ENCODE results near the gene DEFB131A.
"Not testable (repeated sequence)": the region's sequence is repeated elsewhere in the genome, so short reads cannot be mapped to it uniquely, and the experiment has no call there.

DEFB131A gene

DNA sequence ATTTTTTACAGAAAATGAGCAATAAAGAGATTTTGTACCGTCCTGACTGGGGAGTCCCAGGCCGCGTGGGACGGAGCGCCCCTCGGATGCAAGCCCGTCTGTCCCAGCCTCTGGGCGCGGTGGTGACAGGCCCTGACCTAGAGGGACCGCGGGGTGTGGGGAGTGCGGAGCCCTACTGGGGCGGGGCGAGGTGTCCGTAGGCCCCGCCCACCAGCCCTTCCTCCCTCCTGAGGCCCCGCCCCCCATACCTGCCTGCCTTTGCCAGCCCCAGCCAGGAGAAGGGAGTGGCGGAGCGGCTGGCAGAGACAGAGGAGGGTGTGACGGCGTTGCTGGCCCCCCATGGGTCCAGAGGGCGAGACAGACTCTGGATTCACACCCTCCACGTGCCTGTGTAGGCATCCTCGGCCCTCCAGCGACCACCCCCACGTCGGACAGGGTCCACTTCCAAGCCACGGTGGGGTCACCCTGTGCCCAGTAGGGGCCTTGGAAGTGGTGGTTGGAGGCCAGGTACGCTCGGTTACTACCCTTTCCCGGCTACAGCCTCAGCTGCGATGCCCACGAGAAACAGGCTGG lies 54.3 kb downstream of the DEFB131A start:
- not testable (repeated sequence) for H3K9me2 ChIP-seq (replicated peaks; ENCODE audit: low read depth, low read length); H3K4me3 ChIP-seq (ENCODE audit: low read length, poor library complexity, severe bottlenecking); H3K79me2 ChIP-seq (ENCODE audit: insufficient read depth, low read length); H3K36me3 ChIP-seq (ENCODE audit: insufficient read depth, low read length); H3K9ac ChIP-seq (ENCODE audit: low read depth, low read length, poor library complexity, severe bottlenecking); H3K4me1 ChIP-seq (ENCODE audit: insufficient read depth, low read length, poor library complexity, severe bottlenecking); H3K27me3 ChIP-seq (ENCODE audit: insufficient read depth, low read length, poor library complexity, severe bottlenecking); H3F3A ChIP-seq (ENCODE audit: low read depth); H3K4me2 ChIP-seq (ENCODE audit: low read depth, low read length, poor library complexity, severe bottlenecking); H4K20me1 ChIP-seq (ENCODE audit: insufficient read depth, low read length, poor library complexity, severe bottlenecking); H2AFZ ChIP-seq (ENCODE audit: low read length); H3K9me3 ChIP-seq (ENCODE audit: insufficient read depth, low read depth, low read length)

DNA sequence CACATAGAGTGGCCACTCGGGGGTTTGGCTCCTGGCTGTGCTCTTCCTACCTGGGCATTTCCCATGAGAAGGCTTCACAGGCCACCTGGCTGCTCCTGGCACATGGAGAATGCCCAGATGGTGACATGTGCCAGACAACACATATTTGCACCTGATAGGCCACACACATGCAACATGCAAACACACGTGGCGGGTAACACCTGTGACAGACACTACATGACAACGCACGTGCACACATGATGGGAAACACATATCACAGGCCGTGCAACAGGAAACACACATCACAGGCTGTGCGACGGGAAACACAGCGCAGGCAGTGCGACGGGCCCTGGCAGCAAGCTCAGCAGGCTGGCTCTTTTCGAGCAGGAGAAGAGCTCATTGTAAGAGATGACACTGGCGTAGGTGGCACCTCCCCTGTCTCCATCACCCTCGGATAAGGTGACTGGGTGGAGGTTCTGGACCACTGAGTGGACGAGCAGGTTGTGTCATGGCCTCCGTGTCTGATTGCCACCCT lies 55.8 kb downstream of the DEFB131A start:
- not testable (repeated sequence) for H3K9me2 ChIP-seq (replicated peaks; ENCODE audit: low read depth, low read length); H3K4me2 ChIP-seq (ENCODE audit: low read depth, low read length, poor library complexity, severe bottlenecking); H2AFZ ChIP-seq (ENCODE audit: low read length); H3K4me3 ChIP-seq (ENCODE audit: low read length, poor library complexity, severe bottlenecking); H3K27me3 ChIP-seq (ENCODE audit: insufficient read depth, low read length, poor library complexity, severe bottlenecking); H3K36me3 ChIP-seq (ENCODE audit: insufficient read depth, low read length); H3K9ac ChIP-seq (ENCODE audit: low read depth, low read length, poor library complexity, severe bottlenecking); H4K20me1 ChIP-seq (ENCODE audit: insufficient read depth, low read length, poor library complexity, severe bottlenecking); H3K4me1 ChIP-seq (ENCODE audit: insufficient read depth, low read length, poor library complexity, severe bottlenecking); H3K79me2 ChIP-seq (ENCODE audit: insufficient read depth, low read length); H3K9me3 ChIP-seq (ENCODE audit: insufficient read depth, low read depth, low read length); H3F3A ChIP-seq (ENCODE audit: low read depth)
